D721Med (cell line): ENCODE results near the gene FAM120C.

ENCODE experiments used
- DNase-seq: peaks from one replicate; pipeline ENCODE4 v3.0.0; 2011; ENCODE audit warnings: low spot score; ENCODE audit not compliant: insufficient read length
- FAIRE-seq: peaks from 2 replicates; lab custom pipeline; 2011; peaks lifted over from hg19 to GRCh38; lab: Jason Lieb, UNC
- TF ChIP-seq, protein P1 (sequence below): IDR thresholded peaks from 2 replicates; pipeline ENCODE4 v1.5.1; 2012; ENCODE audit warnings: mild to moderate bottlenecking, control low read depth; ENCODE audit not compliant: insufficient read depth; ENCODE audit errors: missing control alignments

The FAM120C gene

DNA sequence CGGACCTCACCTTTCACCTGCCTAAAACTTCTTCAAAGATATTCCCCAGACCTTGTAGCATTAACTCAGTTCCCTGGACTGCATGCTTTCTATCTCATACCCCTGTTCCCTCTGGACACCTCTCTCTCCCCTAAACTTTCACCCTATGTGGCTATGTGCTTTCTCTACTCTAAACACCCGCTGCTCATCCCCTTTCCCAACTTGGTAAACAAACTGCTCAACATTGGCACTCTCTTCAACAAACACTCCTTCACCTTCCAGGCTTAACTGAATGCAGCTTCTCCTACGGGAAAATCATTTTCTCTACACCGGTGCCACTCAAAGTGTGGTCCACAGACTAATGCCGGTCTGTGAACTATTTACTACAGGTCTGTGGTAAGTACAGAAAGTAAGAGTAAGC lies 158.7 kb downstream of the FAM120C start:
- FAIRE-seq (no peak), DNase-seq (no peak)
- TF ChIP-seq, protein P1, sequence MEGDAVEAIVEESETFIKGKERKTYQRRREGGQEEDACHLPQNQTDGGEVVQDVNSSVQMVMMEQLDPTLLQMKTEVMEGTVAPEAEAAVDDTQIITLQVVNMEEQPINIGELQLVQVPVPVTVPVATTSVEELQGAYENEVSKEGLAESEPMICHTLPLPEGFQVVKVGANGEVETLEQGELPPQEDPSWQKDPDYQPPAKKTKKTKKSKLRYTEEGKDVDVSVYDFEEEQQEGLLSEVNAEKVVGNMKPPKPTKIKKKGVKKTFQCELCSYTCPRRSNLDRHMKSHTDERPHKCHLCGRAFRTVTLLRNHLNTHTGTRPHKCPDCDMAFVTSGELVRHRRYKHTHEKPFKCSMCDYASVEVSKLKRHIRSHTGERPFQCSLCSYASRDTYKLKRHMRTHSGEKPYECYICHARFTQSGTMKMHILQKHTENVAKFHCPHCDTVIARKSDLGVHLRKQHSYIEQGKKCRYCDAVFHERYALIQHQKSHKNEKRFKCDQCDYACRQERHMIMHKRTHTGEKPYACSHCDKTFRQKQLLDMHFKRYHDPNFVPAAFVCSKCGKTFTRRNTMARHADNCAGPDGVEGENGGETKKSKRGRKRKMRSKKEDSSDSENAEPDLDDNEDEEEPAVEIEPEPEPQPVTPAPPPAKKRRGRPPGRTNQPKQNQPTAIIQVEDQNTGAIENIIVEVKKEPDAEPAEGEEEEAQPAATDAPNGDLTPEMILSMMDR = no peak
